Subcutaneous adipose tissue (tissue), 4 donors: ENCODE measurements around the gene BUB1. TPM values are rescaled to one million over a fixed set of nuclear protein-coding genes. Genes with fewer than 3 reads are reported as not detected.

Source experiments
- total RNA-seq, 4 donors: library from RNA; depleted of rRNA; stranded (reverse); fragments of >200 nt; gene quantifications; one replicate each; pipeline ENCODE4 v1.1.0, GENCODE V29; 2016
- TF ChIP-seq, protein P1 (sequence below): fragments of 450-650 bp; IDR thresholded peaks from one replicate; pipeline ENCODE4 v1.5.1; 2016; ENCODE audit warnings: low read depth, mild to moderate bottlenecking, control low read depth, antibody characterized with exemption, moderate library complexity

Gene BUB1
- total RNA-seq, 4 donors from 2014 or later = 0.16 to 2.4 (median 1.5) TPM; not detected in 1

DNA sequence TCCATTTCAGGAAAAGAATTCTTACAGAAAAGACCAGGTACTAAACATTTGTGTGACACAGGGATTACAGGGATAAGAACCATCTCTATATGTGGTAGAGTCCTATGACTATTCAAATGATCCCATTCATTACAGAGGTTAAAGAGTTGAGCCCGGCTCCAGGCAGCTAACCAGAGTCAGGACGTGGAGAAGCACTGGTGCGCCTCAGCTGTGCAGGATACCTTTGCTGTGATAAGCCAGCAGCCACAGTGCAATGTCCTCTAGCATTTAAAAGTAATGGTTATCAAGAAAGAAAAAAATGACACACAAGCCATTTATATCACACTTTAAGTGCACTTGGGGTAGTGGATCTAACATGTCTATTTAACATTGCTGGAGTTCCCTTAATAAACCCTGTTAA lies 17.3 kb downstream of the BUB1 start:
- TF ChIP-seq, protein P1, sequence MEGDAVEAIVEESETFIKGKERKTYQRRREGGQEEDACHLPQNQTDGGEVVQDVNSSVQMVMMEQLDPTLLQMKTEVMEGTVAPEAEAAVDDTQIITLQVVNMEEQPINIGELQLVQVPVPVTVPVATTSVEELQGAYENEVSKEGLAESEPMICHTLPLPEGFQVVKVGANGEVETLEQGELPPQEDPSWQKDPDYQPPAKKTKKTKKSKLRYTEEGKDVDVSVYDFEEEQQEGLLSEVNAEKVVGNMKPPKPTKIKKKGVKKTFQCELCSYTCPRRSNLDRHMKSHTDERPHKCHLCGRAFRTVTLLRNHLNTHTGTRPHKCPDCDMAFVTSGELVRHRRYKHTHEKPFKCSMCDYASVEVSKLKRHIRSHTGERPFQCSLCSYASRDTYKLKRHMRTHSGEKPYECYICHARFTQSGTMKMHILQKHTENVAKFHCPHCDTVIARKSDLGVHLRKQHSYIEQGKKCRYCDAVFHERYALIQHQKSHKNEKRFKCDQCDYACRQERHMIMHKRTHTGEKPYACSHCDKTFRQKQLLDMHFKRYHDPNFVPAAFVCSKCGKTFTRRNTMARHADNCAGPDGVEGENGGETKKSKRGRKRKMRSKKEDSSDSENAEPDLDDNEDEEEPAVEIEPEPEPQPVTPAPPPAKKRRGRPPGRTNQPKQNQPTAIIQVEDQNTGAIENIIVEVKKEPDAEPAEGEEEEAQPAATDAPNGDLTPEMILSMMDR = no peak

DNA sequence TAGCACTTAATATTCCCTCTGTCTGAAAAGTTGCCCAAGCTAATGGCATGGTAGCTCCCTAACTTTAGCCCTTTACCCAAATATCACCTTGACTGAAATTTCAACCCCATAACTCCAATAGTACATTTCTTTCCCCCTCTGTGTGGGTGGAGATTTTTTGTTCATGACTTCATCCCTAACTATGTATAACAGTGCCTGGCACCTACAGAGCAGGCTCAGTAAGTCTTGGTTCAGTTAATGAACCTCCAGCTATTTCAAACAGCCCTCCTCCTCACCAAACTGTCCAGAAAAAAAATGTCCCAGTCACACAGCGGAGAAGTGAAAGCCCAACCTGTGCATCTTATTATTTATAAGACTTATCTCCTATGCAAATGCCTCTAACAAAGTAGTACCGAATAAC lies 18.6 kb downstream of the BUB1 start:
- TF ChIP-seq, protein P1 = no peak

DNA sequence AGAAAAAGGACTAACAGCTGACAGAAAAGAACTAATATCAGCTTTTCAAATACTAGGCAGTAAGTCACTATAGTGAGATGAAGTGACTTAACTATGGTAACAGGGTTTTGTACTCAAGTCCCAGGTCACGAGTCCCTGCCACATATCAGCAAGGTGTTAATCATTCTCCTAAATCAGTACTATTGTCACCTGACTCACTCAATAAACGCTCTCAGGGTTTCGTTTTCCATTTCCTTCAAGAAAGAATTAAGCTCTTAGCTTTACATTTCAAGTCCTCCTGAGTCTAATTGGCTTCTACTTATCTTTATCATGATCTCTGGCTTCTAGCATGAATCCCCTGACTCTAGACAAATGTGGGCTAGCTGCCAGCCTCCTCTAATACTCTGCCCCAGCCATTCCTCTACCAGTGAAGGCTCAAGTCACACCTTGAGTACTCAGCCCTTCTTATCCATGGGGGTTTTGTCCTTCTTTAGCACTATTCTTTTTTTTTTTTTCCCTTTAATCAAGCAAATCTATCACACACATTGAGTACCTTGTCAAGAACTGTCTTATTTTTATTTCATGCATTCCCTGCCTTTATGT lies 20.0 kb downstream of the BUB1 start:
- TF ChIP-seq, protein P1 = no peak

DNA sequence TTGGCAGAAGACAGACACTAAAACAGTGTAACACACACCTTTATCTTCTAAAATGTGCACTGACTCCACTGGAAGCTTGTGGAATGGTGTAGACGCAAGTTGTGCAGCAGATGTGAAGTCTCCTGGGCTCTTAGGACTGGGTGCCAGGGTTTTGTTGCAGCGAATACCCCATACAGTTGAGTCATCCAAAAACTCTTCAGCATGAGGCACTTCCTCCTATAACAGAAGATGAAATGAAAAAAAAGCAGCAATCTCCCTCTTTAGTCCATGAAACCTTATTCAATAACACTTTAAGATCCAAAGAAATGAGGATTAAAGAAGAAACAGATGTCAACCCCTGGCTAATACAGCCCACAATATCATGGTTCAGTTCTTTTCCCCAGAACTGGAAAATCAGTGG lies 22.2 kb downstream of the BUB1 start:
- TF ChIP-seq, protein P1 = no peak

DNA sequence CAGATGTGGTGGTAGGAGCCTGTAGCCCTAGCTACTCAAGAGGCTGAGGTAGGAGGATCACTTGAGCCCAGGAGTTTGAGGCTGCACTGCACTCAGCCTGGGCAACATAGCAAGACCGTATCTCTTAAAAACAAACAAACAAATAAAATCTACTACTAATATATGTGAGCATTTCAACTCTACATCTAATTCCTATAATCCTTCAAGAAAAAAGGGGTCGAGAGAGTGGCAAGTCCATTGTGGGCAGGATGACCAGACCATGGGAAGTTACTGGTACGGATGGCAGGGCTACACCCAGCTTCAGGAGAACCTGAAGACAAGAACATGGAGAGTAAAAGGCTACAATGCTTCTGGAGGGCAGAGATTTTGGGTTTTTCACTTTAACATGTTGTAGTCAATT lies 24.0 kb downstream of the BUB1 start:
- TF ChIP-seq, protein P1 = no peak

DNA sequence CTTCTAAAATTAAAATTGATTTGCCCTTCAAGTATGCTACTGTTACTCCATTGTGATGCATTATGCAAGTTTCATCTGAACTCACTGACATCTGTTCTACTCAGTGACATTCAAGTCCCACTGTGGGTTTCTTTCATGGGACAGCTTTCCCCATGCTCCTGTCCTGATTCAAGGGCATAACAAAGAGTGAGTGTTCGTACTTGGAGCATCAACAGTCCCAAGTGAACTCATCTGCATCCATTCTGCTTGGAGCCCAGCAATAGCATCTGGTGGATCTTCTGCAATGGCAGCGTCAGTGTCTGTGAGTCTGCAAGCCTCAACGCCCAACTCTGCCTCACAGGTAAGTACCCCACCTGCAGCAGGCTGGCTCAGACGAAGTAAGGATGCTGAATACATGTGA lies 27.5 kb downstream of the BUB1 start:
- TF ChIP-seq, protein P1 = no peak

DNA sequence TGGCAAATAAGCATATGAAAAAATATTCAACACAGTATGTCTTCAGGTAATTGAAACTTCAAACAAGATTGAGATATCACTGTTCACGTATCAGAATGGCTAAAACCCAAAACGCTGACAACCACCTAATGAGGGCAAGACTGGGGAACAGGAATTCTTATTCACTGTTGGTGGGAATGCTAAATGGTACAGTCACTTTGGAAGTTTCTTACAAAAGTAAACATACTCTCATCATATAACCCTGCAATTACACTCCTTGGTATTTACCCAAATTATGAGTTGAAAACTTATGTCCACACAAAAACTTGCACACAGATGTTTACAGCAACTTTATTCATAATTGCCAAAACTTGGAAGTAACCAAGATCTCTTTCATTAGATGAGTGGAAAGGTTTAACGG lies 30.1 kb downstream of the BUB1 start:
- TF ChIP-seq, protein P1 = no peak
